K562 (cell line): ENCODE measurements around the gene TMCO1. TPM values are rescaled to one million over a fixed set of nuclear protein-coding genes. Genes with fewer than 3 reads are reported as not detected.

ENCODE experiments used
- ATAC-seq: fragments of 200-7000 bp; cut with Tn5 transposase; 3 replicates; pipeline ENCODE4 v1.9.1; 2020; ENCODE audit warnings: moderate library complexity
- BruUV-seq: library from RNA; stranded (reverse); fragments of 400-500 nt; replicated peaks from 2 replicates; lab custom pipeline; 2021; lab: Mats Ljungman, UMichigan
- CTCF ChIA-PET: fragments of 300-600 bp; formaldehyde crosslinking; extraction: SDS; loops from one replicate; lab custom pipeline; 2021; ENCODE audit warnings: low intra/inter-chr PET ratio; lab: Yijun Ruan, JAX
- POLR2A ChIA-PET: fragments of 300-600, 350-650 bp; sonication (Branson Sonifier 250); formaldehyde crosslinking; extraction: SDS; loops from one replicate; lab custom pipeline; 2021; ENCODE audit warnings: antibody characterized with exemption, inconsistent platforms; lab: Yijun Ruan, JAX
- DNase-seq, 4 experiments: peaks; one replicate each; pipeline versions ENCODE4 v3.0.0 to v3.0.0-alpha.2; 2011 to 2018; ENCODE audit warnings: low spot score in 3 of 4, mixed read lengths in 3 of 4; ENCODE audit errors: extremely low read depth in 1 of 4
- FAIRE-seq: peaks from 2 replicates; lab custom pipeline; 2011; peaks lifted over from hg19 to GRCh38; lab: Jason Lieb, UNC
- H2AFZ ChIP-seq: 2 replicates; pipeline ENCODE4 v1.6.0; 2011; ENCODE audit warnings: low read depth, low read length, control low read depth, inconsistent platforms
- H3K27ac ChIP-seq: fragments of 200-600 bp; 3 replicates; pipeline ENCODE4 v1.8.0; 2011; ENCODE audit warnings: low read depth, mild to moderate bottlenecking, control low read depth, inconsistent platforms, low read length, moderate library complexity, mixed read lengths; ENCODE audit errors: extremely low read depth
- H3K27me3 ChIP-seq, 2 experiments: fragments of 300-600 bp in 1 of 2; 2 replicates in 1 of 2; 3 replicates in 1 of 2; pipeline versions ENCODE4 v1.6.0 to v1.8.0; 2011; ENCODE audit warnings: inconsistent platforms in 2 of 2, low read length in 2 of 2, mild to moderate bottlenecking in 1 of 2, mixed read lengths in 1 of 2, moderate library complexity in 1 of 2; ENCODE audit not compliant: control insufficient read depth in 2 of 2, insufficient read depth in 2 of 2
- H3K36me3 ChIP-seq: fragments of 300-600 bp; 3 replicates; pipeline ENCODE4 v1.8.0; 2011; ENCODE audit warnings: mild to moderate bottlenecking, low read length, inconsistent platforms; ENCODE audit not compliant: control insufficient read depth, insufficient read depth
- H3K4me1 ChIP-seq, 2 experiments: fragments of 200-600 bp in 1 of 2; replicated peaks in 1 of 2; 2 replicates in 1 of 2; 3 replicates in 1 of 2; pipeline versions ENCODE4 v1.5.1 to v1.8.0; 2011; ENCODE audit warnings: inconsistent platforms in 2 of 2, low read length in 2 of 2, mild to moderate bottlenecking in 1 of 2, mixed read lengths in 1 of 2, moderate library complexity in 1 of 2; ENCODE audit not compliant: control insufficient read depth in 2 of 2, insufficient read depth in 2 of 2
- H3K4me2 ChIP-seq: 2 replicates; pipeline ENCODE4 v1.6.1; 2011; ENCODE audit warnings: low read length, control low read depth, inconsistent platforms, mixed read lengths; ENCODE audit not compliant: insufficient read depth
- H3K4me3 ChIP-seq: fragments of 200-600 bp; sonication (generic), shearing (Covaris generic); 2 replicates; pipeline ENCODE4 v1.5.1; 2016; ENCODE audit warnings: control low read depth, inconsistent platforms
- H3K79me2 ChIP-seq: fragments of 200-600 bp; 3 replicates; pipeline ENCODE4 v1.8.0; 2011; ENCODE audit warnings: low read length, inconsistent platforms; ENCODE audit not compliant: control insufficient read depth, insufficient read depth
- H3K9ac ChIP-seq, 2 experiments: 2 replicates each; pipeline versions ENCODE4 v1.6.0 to v1.6.1; 2011; ENCODE audit warnings: low read depth in 2 of 2, low read length in 2 of 2, control low read depth in 1 of 2, inconsistent platforms in 1 of 2, mild to moderate bottlenecking in 1 of 2, mixed read lengths in 1 of 2; ENCODE audit not compliant: insufficient read depth in 1 of 2
- H3K9me1 ChIP-seq: one replicate; pipeline ENCODE4 v1.6.0; 2011; ENCODE audit warnings: inconsistent platforms, mild to moderate bottlenecking, low read length, moderate library complexity; ENCODE audit not compliant: control insufficient read depth, insufficient read depth
- H3K9me3 ChIP-seq: replicated peaks from 2 replicates; pipeline ENCODE4 v1.5.1; 2011; ENCODE audit warnings: low read depth, low read length, inconsistent platforms; ENCODE audit not compliant: control insufficient read depth, insufficient read depth
- H4K20me1 ChIP-seq: replicated peaks from 2 replicates; pipeline ENCODE4 v1.6.1; 2011; ENCODE audit warnings: low read length, inconsistent platforms, mixed read lengths; ENCODE audit not compliant: control insufficient read depth, insufficient read depth
- CBFB ChIP-seq: sonication (generic); formaldehyde crosslinking; IDR thresholded peaks from 2 replicates; pipeline ENCODE4 v1.4.0; 2020; ENCODE audit warnings: mild to moderate bottlenecking, missing genetic modification reagents
- CBX1 ChIP-seq: sonication (generic); IDR thresholded peaks from 2 replicates; pipeline ENCODE4 v1.6.1; 2016; ENCODE audit warnings: antibody characterized with exemption, low read depth, mild to moderate bottlenecking
- DPF2 ChIP-seq: fragments of 450-650 bp; IDR thresholded peaks from 2 replicates; pipeline ENCODE4 v1.6.1; 2016
- FOXA3 ChIP-seq, 2 experiments: fragments of 450-650 bp in 1 of 2; sonication (generic) in 1 of 2; formaldehyde crosslinking; IDR thresholded peaks in 1 of 2; conservative IDR thresholded peaks in 1 of 2; 2 replicates each; pipeline versions ENCODE4 v1.4.0 to v1.8.0; 2020 to 2022; ENCODE audit warnings: mild to moderate bottlenecking in 2 of 2, missing genetic modification reagents in 1 of 2
- JUND ChIP-seq, 2 experiments: IDR thresholded peaks; 2 replicates in 1 of 2; 3 replicates in 1 of 2; pipeline ENCODE4 v1.6.1; 2011; ENCODE audit warnings: borderline replicate concordance in 2 of 2, low read depth in 2 of 2, low read length in 2 of 2, improper control_type of control experiment in 1 of 2, missing biosample characterization in 1 of 2, missing genetic modification characterization in 1 of 2, missing genetic modification reagents in 1 of 2
- POLR3A ChIP-seq: IDR thresholded peaks from 2 replicates; pipeline ENCODE4 v1.6.1; 2011; ENCODE audit warnings: borderline replicate concordance, mild to moderate bottlenecking, moderate library complexity; ENCODE audit not compliant: insufficient read length, insufficient read depth; ENCODE audit errors: extremely low read depth
- ZNF165 ChIP-seq: fragments of 250-450 bp; sonication (Bioruptor Pico); IDR thresholded peaks from 2 replicates; pipeline ENCODE4 v1.4.0; 2020; ENCODE audit warnings: borderline replicate concordance
- ZNF696 ChIP-seq: fragments of 250-450 bp; sonication (Bioruptor Pico); conservative IDR thresholded peaks from 2 replicates; pipeline ENCODE4 v1.4.0; 2020; ENCODE audit warnings: mild to moderate bottlenecking, moderate library complexity
- WGBS: fragments of 100-300 bp; shearing (Covaris generic); methylation state at CpG from one replicate; pipeline ENCODE4 v1.1.6; 2016; ENCODE audit warnings: low coverage, mixed read lengths; ENCODE audit not compliant: insufficient coverage; ENCODE audit errors: missing lambda C conversion rate; 5-methylcytosine and 5-hydroxymethylcytosine counted together
- in situ Hi-C: fragments of 300-500 bp; cut with MboI; formaldehyde crosslinking; loops from 4 replicates; pipeline ENCODE4 v1.15.0; 2018; ENCODE audit warnings: inconsistent platforms, mixed read lengths
- intact Hi-C: fragments of 100-400 bp; cut with micrococcal nuclease; formaldehyde crosslinking; loops from 2 replicates; pipeline ENCODE4 v1.14.2; 2022
- polyA plus RNA-seq, 8 experiments: library from polyadenylated mRNA; depleted of rRNA in 4 of 8; stranded (reverse) in 5 of 8; unstranded in 3 of 8; fragments of >200 nt; fragmentation: Nextera tagmentation in 2 of 8; fragmentation: Illumina TruSeq in 1 of 8; extraction: Ambion mirVana in 2 of 8; extraction: Trizol in 1 of 8; gene quantifications; 2 replicates each; pipeline versions ENCODE4 v1.2.1 to v1.2.3, GENCODE V29; 2011 to 2014; ENCODE audit warnings: inconsistent platforms in 1 of 8, missing spikeins in 1 of 8
- total RNA-seq, 7 experiments: library from RNA; depleted of rRNA in 6 of 7; stranded (reverse); fragments of >200 nt in 6 of 7; fragmentation: Illumina TruSeq in 2 of 7; extraction: Trizol in 2 of 7; gene quantifications; 2 replicates each; pipeline versions ENCODE4 v1.2.1 to v1.2.3, GENCODE V29; 2011 to 2021; ENCODE audit warnings: low replicate concordance in 1 of 7
- TF ChIP-seq, protein P1 (sequence below): fragments of 250-450 bp; sonication (Bioruptor Pico); IDR thresholded peaks from 2 replicates; pipeline ENCODE4 v1.5.1; 2021; ENCODE audit warnings: mild to moderate bottlenecking
- TF ChIP-seq, protein P2 (sequence below): fragments of 250-450 bp; sonication (Bioruptor Pico); IDR thresholded peaks from 2 replicates; pipeline ENCODE4 v1.5.0; 2020; ENCODE audit warnings: mild to moderate bottlenecking

The TMCO1 gene
- total and polyA plus RNA-seq, 9 of the 15 experiments (the other 6 are each of a cell fraction or from before 2014, with no cell fraction given): 69.3 to 561 (median 175) TPM

DNA sequence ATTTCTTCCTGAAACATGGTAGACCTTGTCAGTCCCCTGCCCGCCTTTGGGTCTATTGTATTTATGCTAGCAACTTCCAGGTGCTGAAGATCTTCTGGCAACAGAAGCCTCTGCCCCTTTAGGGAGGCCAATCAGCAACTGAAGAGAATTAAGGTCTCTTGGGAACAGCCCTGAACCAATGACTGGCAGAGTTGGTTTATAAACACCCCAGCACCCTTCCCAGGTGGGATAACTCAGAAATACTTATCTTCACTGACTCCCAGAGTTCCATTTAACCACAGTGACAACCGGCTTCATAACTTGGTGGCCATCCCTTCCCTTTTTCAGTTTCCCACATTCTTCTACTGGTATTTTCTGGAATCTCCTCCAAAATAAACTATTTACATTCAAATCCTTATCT is 27.2 kb upstream of the TMCO1 start:
- H3K9me3 ChIP-seq: no peaks in the 10 kb centered on the region
- no peak overlapping the region for H3K4me3 ChIP-seq
- in situ Hi-C loops: no loop called here
- no peak overlapping the region for H2AFZ ChIP-seq
- H4K20me1 ChIP-seq: no peaks in the 10 kb centered on the region
- no peak overlapping the region for H3K27ac ChIP-seq
- H3K27me3 ChIP-seq: peaks cover 0 to 5% of the 10 kb centered on the region in 2 experiments; a peak in 1 of 5 replicates
- ChIA-PET CTCF (no interaction called here), POLR2A (no interaction called here)
- ATAC-seq: no peak
- H3K4me1 ChIP-seq: no peaks in the 10 kb centered on the region
- no peak overlapping the region for H3K9ac ChIP-seq
- no peaks in the 10 kb centered on the region for H3K79me2 ChIP-seq
- no peak overlapping the region for H3K4me2 ChIP-seq
- TF ChIP-seq DPF2 (no peak), ZNF165 (CRISPR knock-in tag) (no peak)
- TF ChIP-seq, all 486 proteins: peak for 0
- WGBS: 11% methylated on average over 2 of the region's 2 CpGs
- no TSS peak for BruUV-seq
- no peaks in the 10 kb centered on the region for H3K9me1 ChIP-seq
- intact Hi-C loops: no loop called here
- DNase-seq: no peak
- no peaks in the 10 kb centered on the region for H3K36me3 ChIP-seq
- FAIRE-seq: no peak

DNA sequence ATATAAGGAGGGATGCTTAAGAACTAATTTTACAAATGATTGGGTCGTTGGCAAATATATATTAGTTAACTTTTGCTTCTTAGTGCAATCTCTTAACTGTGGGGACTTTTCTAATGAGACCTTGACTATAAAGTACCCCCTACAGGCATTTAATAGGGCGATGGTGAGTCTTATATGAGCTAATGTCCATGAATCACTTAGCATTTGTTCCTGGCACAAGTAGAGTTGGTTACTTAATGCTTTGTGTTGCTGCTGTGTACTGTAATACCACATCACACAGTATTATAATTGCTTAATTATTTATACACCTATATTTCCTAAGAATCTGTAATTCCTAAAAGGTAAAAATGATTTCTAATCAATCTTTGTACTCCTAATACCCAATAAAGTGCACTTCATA is 25.3 kb upstream of the TMCO1 start:
- Histone ChIP-seq H3K27me3 (peaks cover 0 to 5% of the 10 kb centered on the region in 2 experiments; a peak in 1 of 5 replicates), H3K4me2 (no peak overlapping the region), H3K79me2 (no peaks in the 10 kb centered on the region), H2AFZ (no peak overlapping the region), H4K20me1 (no peaks in the 10 kb centered on the region), H3K4me1 (no peaks in the 10 kb centered on the region), H3K9me3 (no peaks in the 10 kb centered on the region), H3K36me3 (no peaks in the 10 kb centered on the region), H3K27ac (no peak overlapping the region), H3K4me3 (no peak overlapping the region), H3K9ac (no peak overlapping the region), H3K9me1 (no peaks in the 10 kb centered on the region)
- no peak for DNase-seq
- in situ Hi-C loops: no loop called here
- CTCF ChIA-PET: no interaction called here
- FAIRE-seq: no peak
- ATAC-seq: no peak
- intact Hi-C loops: no loop called here
- WGBS: 0% methylated on average over 2 of the region's 2 CpGs
- no TSS peak for BruUV-seq
- POLR2A ChIA-PET: interaction anchor here (1.5 kb wide), 1 partner anchor 35 kb away, joined by 5 read pairs; no protein-coding TSS in a partner anchor
- TF ChIP-seq CBX1 (no peak), JUND (IDR thresholded peaks at IDR 0.05; ENCODE audit: borderline replicate concordance, low read depth, low read length) (no peak), JUND (tag; IDR thresholded peaks at IDR 0.05; ENCODE audit: borderline replicate concordance, low read depth, low read length) (no peak), FOXA3 (CRISPR knock-in tag; conservative IDR thresholded peaks at IDR 0.05 in 1 of 2, IDR thresholded peaks at IDR 0.05 in 1 of 2) (no peak), CBFB (no peak), POLR3A (no peak), ZNF696 (CRISPR knock-in tag) (no peak)
- TF ChIP-seq, protein P1, sequence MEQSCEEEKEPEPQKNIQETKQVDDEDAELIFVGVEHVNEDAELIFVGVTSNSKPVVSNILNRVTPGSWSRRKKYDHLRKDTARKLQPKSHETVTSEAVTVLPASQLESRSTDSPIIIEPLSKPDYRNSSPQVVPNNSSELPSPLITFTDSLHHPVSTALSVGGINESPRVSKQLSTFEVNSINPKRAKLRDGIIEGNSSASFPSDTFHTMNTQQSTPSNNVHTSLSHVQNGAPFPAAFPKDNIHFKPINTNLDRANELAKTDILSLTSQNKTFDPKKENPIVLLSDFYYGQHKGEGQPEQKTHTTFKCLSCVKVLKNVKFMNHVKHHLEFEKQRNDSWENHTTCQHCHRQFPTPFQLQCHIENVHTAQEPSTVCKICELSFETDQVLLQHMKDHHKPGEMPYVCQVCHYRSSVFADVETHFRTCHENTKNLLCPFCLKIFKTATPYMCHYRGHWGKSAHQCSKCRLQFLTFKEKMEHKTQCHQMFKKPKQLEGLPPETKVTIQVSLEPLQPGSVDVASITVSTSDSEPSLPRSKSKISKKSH (CRISPR knock-in tag): no peak
- TF ChIP-seq, protein P2, sequence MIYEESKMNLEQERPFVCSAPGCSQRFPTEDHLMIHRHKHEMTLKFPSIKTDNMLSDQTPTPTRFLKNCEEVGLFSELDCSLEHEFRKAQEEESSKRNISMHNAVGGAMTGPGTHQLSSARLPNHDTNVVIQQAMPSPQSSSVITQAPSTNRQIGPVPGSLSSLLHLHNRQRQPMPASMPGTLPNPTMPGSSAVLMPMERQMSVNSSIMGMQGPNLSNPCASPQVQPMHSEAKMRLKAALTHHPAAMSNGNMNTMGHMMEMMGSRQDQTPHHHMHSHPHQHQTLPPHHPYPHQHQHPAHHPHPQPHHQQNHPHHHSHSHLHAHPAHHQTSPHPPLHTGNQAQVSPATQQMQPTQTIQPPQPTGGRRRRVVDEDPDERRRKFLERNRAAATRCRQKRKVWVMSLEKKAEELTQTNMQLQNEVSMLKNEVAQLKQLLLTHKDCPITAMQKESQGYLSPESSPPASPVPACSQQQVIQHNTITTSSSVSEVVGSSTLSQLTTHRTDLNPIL (CRISPR knock-in tag): no peak
